Measurements from ENCODE around the gene AFMID.

DNA sequence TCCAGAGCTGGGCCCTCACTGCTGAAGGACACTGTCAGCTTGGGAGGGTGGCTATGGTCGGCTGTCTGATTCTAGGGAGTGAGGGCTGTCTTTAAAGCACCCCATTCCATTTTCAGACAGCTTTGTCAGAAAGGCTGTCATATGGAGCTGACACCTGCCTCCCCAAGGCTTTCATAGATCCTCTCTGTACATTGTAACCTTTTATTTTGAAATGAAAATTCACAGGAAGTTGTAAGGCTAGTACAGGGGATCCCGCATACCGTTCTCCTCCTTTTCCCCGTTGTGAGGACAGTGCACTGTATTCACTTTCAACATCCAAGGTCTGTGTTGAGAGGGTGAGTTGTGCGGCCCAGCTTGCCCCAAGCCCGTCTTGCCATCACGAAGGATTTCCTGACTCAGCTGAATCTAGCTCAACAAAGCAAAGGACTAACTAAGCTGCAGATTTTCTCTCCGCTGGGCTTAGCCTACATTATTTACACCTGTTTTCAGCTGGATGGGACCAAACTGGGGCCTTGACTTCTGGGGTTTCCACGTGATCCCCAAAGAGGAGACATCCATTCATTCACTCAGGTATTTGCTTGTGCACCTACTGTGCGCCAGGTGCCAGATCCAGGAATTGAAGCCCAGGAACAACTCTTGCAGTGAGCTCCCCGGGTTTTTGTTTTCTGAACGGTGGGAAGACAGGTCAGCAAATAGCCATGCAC lies 39.0 kb downstream of the AFMID start:
- TF ChIP-seq CTCF (conservative IDR thresholded peaks at IDR 0.05 in 1 of 2, IDR thresholded peaks at IDR 0.05 in 1 of 2; ENCODE audit: extremely low read depth in 1 of 2, insufficient read depth in 1 of 2, low read depth in 1 of 2, low read length in 2 of 2) = no peak
- TF ChIP-seq EZH2 (IDR thresholded peaks at IDR 0.05; ENCODE audit: borderline replicate concordance, low read length) = no peak
